ENCODE results near the gene KRTAP29-1.

GRCh38 chr17:41294016-41294415 lies 8.6 kb downstream of the KRTAP29-1 start:
- TF ChIP-seq, protein P1, sequence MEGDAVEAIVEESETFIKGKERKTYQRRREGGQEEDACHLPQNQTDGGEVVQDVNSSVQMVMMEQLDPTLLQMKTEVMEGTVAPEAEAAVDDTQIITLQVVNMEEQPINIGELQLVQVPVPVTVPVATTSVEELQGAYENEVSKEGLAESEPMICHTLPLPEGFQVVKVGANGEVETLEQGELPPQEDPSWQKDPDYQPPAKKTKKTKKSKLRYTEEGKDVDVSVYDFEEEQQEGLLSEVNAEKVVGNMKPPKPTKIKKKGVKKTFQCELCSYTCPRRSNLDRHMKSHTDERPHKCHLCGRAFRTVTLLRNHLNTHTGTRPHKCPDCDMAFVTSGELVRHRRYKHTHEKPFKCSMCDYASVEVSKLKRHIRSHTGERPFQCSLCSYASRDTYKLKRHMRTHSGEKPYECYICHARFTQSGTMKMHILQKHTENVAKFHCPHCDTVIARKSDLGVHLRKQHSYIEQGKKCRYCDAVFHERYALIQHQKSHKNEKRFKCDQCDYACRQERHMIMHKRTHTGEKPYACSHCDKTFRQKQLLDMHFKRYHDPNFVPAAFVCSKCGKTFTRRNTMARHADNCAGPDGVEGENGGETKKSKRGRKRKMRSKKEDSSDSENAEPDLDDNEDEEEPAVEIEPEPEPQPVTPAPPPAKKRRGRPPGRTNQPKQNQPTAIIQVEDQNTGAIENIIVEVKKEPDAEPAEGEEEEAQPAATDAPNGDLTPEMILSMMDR (IDR thresholded peaks at IDR 0.05) = no peak
- TF ChIP-seq POLR2A (IDR thresholded peaks at IDR 0.05) = no peak

All from adrenal gland (tissue), 5 donors.